Choroid plexus epithelial cell (primary cell): ENCODE data around the gene COX4I1.
A peak's percentile ranks its signal among the peaks of the same experiment; 100 is the strongest.

Experiments used
- DNase-seq: peaks from one replicate; pipeline ENCODE4 v3.0.0-alpha.2; 2010; ENCODE audit warnings: low read depth
- H3K4me3 ChIP-seq: 2 replicates; pipeline ENCODE4 v1.5.1; 2011; ENCODE audit warnings: low read depth, mild to moderate bottlenecking, control low read depth, low read length, moderate library complexity
- CTCF ChIP-seq: conservative IDR thresholded peaks from 2 replicates; pipeline ENCODE4 v1.5.1; 2011; ENCODE audit warnings: low read depth, mild to moderate bottlenecking, control low read depth, inconsistent platforms, low read length, moderate library complexity

Gene COX4I1

GRCh38 chr16:85840395-85840794 lies 40.9 kb downstream of the COX4I1 start:
- no peak for TF ChIP-seq CTCF
- DNase-seq, result no peak
- no peak overlapping the region for H3K4me3 ChIP-seq

- TF ChIP-seq CTCF, result no peak
- no peak for DNase-seq
- no peak overlapping the region for H3K4me3 ChIP-seq
Measured at GRCh38 chr16:85840801-85841200, 41.3 kb downstream of the COX4I1 start.

- no peak for DNase-seq
- no peak overlapping the region for H3K4me3 ChIP-seq
- no peak for TF ChIP-seq CTCF
Measured at GRCh38 chr16:85842435-85842834, 42.9 kb downstream of the COX4I1 start.

- H3K4me3 ChIP-seq, result no peak overlapping the region
- no peak for DNase-seq
- TF ChIP-seq CTCF, result no peak
Measured at GRCh38 chr16:85842848-85843247, 43.4 kb downstream of the COX4I1 start.

GRCh38 chr16:85843471-85844168 lies 44.1 kb downstream of the COX4I1 start:
- no peak for DNase-seq
- TF ChIP-seq CTCF, result no peak

GRCh38 chr16:85844169-85844481 lies 44.6 kb downstream of the COX4I1 start:
- no peak for DNase-seq
- H3K4me3 ChIP-seq, result no peak overlapping the region
- TF ChIP-seq CTCF, result no peak

More at GRCh38 chr16:85843471-85844168, 44.1 kb downstream of the COX4I1 start:
- no peak overlapping the region for H3K4me3 ChIP-seq

GRCh38 chr16:85844786-85845185 lies 45.3 kb downstream of the COX4I1 start:
- H3K4me3 ChIP-seq, result no peak overlapping the region
- no peak for TF ChIP-seq CTCF
- peak; percentile 38 for DNase-seq
